Measurements from ENCODE around the gene TRIM38. TPM values are rescaled to one million over a fixed set of nuclear protein-coding genes. Genes with fewer than 3 reads are reported as not detected.
A peak's percentile ranks its signal among the peaks of the same experiment; 100 is the strongest.
"Not testable (repeated sequence)": the region's sequence is repeated elsewhere in the genome, so short reads cannot be mapped to it uniquely, and the experiment has no call there.

The TRIM38 gene
- total RNA-seq, 4 donors from 2014 or later: 7.7 to 9.0 (median 8.5) TPM

- Histone ChIP-seq H3K9me3 (no peaks in the 10 kb centered on the region), H3K4me3 (no peak overlapping the region), H3K27ac (no peak overlapping the region), H3K4me1 (peaks cover 0 to 24% (median 10%) of the 10 kb centered on the region in 3 donors), H3K36me3 (peaks cover 0 to 27% (median 0%) of the 10 kb centered on the region in 3 donors), H3K27me3 (no peaks in the 10 kb centered on the region)
- no peak for DNase-seq
- no peak for TF ChIP-seq CTCF (IDR thresholded peaks at IDR 0.05)
- 94 to 98% methylated on average over 2 of the region's 2 CpGs for WGBS, 2 donors
- intact Hi-C loops (cut with DNase I): no loop called here
These were observed 27.7 kb downstream of the TRIM38 start for GRCh38 chr6:25990172-25990873.

GRCh38 chr6:25991785-25992412 is 29.3 kb downstream of the TRIM38 start:
- Histone ChIP-seq H3K9me3 (no peaks in the 10 kb centered on the region), H3K4me3 (peak overlapping the region; percentile 44 to 78 (median 62)), H3K4me1 (peaks cover 0 to 24% (median 10%) of the 10 kb centered on the region in 3 donors), H3K27me3 (no peaks in the 10 kb centered on the region), H3K36me3 (peaks cover 0 to 14% (median 0%) of the 10 kb centered on the region in 3 donors), H3K27ac (peak overlapping the region; percentile 83 to 93 (median 90))
- 2 to 3% methylated on average over 16 to 18 of the region's 30 CpGs for WGBS, 2 donors
- intact Hi-C loops (cut with DNase I): no loop called here
- no peak for DNase-seq
- TF ChIP-seq CTCF (IDR thresholded peaks at IDR 0.05): no peak
- TF ChIP-seq POLR2A (IDR thresholded peaks at IDR 0.05): no peak

- 1 to 2% methylated on average over 19 to 30 of the region's 52 CpGs for WGBS, 2 donors
- peaks cover 0 to 24% (median 10%) of the 10 kb centered on the region in 3 donors for H3K4me1 ChIP-seq
- TF ChIP-seq CTCF (IDR thresholded peaks at IDR 0.05) (peak; percentile 92 to 99 (median 96)), POLR2A (IDR thresholded peaks at IDR 0.05) (peak in 2 of 4 donors; percentile 87)
- intact Hi-C loops (cut with DNase I): no loop called here
- H3K9me3 ChIP-seq: no peaks in the 10 kb centered on the region
- H3K4me3 ChIP-seq: peak overlapping the region; percentile 44 to 78 (median 62)
- H3K27ac ChIP-seq: peak overlapping the region; percentile 83 to 93 (median 90)
- H3K36me3 ChIP-seq: peaks cover 0 to 6% (median 0%) of the 10 kb centered on the region in 3 donors
- H3K27me3 ChIP-seq: no peaks in the 10 kb centered on the region
- peak; percentile 66 for DNase-seq
These were observed 30.1 kb downstream of the TRIM38 start for GRCh38 chr6:25992413-25993340.

- WGBS, 2 donors: 47 to 63% methylated on average over 7 of the region's 7 CpGs
- Histone ChIP-seq H3K4me1 (peaks cover 0 to 28% (median 10%) of the 10 kb centered on the region in 3 donors), H3K4me3 (peak overlapping the region; percentile 44 to 78 (median 62)), H3K27ac (peak overlapping the region in 3 of 4 donors; percentile 83 to 91 (median 90))
- H3K27me3 ChIP-seq; H3K36me3 ChIP-seq; DNase-seq; intact Hi-C loops (cut with DNase I); H3K9me3 ChIP-seq: not testable (repeated sequence)
These were observed 30.7 kb downstream of the TRIM38 start for GRCh38 chr6:25993341-25993684.

GRCh38 chr6:25995507-25995906 is 32.9 kb downstream of the TRIM38 start:
- WGBS, 2 donors: 56 to 81% methylated on average over 1 of the region's 1 CpG
- TF ChIP-seq CTCF (IDR thresholded peaks at IDR 0.05): no peak
- TF ChIP-seq POLR2A (IDR thresholded peaks at IDR 0.05): no peak

More at GRCh38 chr6:25995507-25995906, 32.9 kb downstream of the TRIM38 start:
- no peaks in the 10 kb centered on the region for H3K27me3 ChIP-seq
- peaks cover 0 to 20% (median 5%) of the 10 kb centered on the region in 3 donors for H3K36me3 ChIP-seq
- intact Hi-C loops (cut with DNase I): no loop called here
- no peak for DNase-seq
- H3K4me3 ChIP-seq: no peak overlapping the region
- peaks cover 0 to 37% (median 10%) of the 10 kb centered on the region in 3 donors for H3K4me1 ChIP-seq
- H3K27ac ChIP-seq: no peak overlapping the region
- no peaks in the 10 kb centered on the region for H3K9me3 ChIP-seq

Measured in esophagus squamous epithelium (tissue), 5 donors.